Stimulated activated CD8-positive, alpha-beta memory T cell treated with anti-CD3 and anti-CD28 coated beads, Interleukin-15, amount 100 ng/mL, for 1 hour (primary cell): Measurements from ENCODE around the gene ESYT1.

Experiments used
- DNase-seq: peaks from one replicate; pipeline ENCODE4 v3.0.0-alpha.2; 2020; ENCODE audit warnings: low read depth

ESYT1 gene

GRCh38 chr12:56128670-56129205 lies 671 bp downstream of the ESYT1 start:
- DNase-seq = no peak

GRCh38 chr12:56129206-56129941 lies 1.3 kb downstream of the ESYT1 start:
- peak; percentile 59 for DNase-seq

GRCh38 chr12:56129942-56130495 lies 2.0 kb downstream of the ESYT1 start:
- DNase-seq = no peak

DNA sequence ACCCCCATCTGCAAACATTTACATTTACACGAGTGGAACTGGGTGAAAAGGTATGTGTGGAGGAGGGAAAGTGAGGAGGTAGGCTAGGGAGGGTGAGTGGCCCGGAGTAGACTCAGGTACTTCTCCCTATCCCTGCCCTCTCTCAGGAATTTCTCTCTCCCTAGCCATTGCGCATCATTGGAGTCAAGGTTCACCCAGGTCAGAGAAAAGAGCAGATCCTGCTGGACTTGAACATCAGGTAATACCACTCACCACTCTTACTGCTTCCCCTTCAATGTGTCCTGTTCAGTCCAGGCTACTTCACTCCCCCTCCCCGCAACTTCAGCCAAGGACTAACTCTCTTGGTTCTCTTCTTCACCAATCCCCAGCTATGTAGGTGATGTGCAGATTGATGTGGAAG lies 2.8 kb downstream of the ESYT1 start:
- DNase-seq = no peak

- DNase-seq = no peak
Measured at GRCh38 chr12:56134897-56135296, 6.8 kb downstream of the ESYT1 start.

DNA sequence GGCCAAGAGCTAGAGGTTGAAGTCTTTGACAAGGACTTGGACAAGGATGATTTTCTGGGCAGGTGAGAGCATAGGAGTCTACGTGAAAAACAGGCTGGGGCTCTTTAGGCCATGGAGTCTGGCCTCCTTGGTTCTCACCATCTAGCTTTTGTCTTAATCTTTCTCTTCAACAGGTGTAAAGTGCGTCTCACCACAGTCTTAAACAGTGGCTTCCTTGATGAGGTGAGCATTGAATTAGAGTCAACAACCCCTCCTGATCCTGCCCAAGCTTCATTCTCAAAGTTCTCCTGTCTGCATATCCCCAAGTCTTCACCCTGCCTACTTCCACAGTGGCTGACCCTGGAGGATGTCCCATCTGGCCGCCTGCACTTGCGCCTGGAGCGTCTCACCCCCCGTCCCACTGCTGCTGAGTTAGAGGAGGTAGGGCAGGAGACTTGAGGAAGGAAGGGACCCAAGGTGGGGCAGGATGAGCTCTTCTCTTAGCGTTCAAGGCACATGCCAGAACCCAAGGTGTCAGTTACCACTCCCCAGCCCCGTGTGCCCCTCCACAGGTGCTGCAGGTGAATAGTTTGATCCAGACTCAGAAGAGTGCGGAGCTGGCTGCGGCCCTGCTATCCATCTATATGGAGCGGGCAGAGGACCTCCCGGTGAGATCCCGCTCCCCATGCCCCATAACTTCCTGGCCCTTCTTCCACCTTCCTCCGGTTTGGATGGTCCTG lies 9.9 kb downstream of the ESYT1 start:
- no peak for DNase-seq

DNA sequence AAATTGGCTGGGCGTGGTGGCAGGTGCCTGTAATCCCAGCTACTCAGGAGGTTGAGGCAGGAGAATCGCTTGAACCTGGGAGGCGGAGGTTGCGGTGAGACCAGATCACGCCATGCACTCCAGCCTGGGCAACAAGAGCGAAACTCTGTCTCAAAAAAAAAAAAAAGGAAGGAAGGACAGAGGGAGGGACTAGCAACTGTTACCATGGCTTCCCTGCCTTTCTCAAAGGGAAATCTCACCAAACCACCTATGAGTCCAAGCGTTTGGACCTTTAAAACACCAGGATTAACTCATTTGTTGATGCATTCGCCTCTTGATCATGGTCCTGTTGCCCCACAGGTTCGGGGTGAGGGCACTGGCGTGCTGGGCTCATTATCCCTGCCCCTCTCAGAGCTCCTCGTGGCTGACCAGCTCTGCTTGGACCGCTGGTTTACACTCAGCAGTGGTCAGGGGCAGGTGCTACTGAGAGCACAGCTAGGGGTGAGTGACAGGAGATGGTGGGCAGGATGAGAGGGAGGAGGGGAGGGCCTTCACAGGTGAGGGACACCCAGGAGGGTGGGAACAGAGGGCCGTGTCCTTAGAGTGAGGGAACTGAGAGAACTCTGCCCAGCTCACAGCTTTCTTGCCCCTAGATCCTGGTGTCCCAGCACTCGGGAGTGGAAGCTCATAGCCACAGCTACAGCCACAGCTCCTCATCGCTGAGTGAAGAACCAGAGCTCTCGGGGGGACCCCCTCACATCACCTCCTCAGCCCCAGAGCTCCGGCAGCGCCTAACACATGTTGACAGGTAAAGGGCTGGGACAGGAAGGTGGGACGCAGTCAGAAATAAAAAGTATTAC lies 14.1 kb downstream of the ESYT1 start:
- no peak for DNase-seq

- no peak for DNase-seq
Measured at GRCh38 chr12:56143217-56143616, 15.2 kb downstream of the ESYT1 start.

GRCh38 chr12:56143870-56144269 lies 15.8 kb downstream of the ESYT1 start:
- no peak for DNase-seq

DNA sequence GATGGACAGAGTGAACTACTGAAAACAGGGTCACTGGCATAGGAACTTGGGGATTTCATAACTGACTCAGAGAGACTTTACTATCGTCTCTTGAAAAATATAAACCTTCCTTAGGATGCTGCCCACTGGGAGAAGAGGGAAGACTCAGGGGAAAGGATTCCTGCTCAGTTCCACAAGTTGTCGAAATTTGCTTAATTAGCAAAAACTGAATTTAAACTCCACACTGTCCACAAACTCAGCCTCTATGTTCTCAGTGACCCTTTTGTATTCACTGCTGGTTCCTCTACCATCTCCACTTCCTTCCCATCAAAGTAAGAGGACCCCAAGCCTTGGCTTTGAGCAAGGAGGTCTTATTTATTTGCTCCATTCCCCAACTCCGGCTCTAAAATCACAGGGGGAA lies 17.1 kb downstream of the ESYT1 start:
- DNase-seq = no peak

DNA sequence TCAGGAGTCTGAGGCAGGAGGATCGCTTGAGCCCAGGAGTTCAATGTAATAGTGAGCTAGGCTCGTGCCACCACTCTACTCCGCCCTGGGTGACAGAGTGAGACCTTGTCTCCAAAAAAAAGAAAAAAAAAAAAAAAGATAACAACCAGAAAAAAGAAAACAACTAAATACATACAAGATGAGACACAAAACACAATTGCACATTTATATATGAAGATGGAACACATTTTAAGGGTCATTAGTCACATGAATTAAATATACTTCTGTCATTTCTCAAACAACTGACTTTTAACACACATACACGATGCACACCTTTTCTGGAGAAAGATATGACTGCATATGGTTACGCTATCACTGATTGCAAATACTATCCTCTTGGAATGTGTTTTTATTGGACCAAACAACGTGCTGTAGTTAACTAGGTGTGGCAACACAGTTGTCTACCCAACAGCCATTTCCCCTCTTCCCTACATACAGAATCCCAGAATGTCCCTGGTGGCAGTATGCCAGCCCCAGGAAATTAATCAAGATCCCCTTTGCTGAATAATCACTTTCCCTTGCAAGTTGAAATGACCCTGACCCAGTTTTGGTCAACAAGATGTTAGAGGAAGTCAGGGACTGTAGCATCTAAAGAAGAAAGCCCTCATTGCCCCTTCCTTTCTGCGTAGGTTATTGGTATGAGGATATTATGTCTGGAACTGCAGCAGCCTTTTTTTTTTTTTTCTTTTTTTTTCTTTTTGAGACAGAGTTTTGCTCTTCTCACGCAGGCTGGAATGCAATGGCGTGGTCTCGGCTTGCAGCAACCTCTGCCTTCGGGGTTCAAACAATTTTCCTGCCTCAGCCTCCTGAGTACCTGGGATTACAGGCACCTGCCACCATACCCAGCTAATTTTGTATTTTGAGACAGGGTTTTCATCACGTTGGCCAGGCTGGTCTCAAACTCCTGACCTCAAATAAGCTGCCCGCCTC lies 18.7 kb downstream of the ESYT1 start:
- DNase-seq = no peak

GRCh38 chr12:56150563-56150962 lies 22.5 kb downstream of the ESYT1 start:
- DNase-seq = no peak

DNA sequence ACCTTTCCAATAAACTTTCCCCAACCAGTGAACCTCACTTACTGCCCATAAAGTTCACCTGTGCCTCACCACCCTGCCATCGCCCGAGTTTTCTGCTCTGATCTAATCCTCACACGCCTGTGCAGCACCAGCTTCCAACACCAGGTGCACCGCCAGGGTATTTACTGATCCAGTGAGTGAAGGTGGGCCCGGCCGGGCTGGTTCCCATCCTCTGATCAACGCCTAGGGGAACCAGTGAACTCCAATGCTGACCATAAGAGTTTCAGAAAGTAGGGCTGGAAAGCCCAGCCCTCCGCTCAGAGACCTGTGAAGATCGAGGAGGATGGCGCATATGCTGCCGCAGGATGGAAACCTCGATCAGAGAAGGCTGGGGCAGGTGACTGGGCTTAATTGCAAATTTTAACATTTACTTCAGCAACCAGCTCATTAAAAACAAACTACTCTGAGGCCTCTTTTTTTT lies 23.6 kb downstream of the ESYT1 start:
- peak; percentile 49 for DNase-seq

DNA sequence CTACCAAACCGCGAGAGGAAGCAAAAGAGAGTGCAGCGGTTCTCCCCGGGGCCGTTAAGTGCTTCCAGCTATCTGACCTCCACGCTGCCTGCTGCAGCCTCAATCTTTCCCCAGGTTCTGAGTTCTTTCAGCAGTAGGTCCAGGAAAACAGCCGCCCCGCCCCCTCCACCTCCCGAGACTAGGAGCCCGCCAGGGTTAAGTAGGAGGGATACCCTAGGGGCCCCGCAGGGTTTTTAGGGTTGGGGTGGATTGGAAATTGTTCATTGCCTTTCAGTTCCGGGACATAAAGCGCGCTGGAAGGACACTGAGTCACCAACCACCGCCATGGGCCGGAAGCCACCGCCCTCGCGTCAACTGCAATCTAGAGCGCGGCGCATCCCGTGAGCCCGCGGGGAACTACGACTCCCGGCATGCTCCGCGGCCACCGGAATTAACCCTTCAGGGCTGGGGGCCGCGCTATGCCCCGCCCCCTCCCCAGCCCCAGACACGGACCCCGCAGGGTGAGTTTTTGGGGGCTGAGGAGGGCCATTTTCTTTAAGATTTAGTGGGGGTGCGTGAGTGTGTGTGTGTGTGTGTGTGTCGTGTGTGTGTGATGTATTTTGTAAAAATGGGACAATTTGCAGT lies 24.2 kb downstream of the ESYT1 start, which contains the start of gene MYL6B:
Gene MYL6B (plus strand): TSS at position 456 of the 624 bp plus-strand sequence. CDS start 1,332 bp downstream, outside the sequence.
- peak; percentile 83 for DNase-seq

GRCh38 chr12:56152756-56153677 lies 24.9 kb downstream of the ESYT1 start:
- no peak for DNase-seq

DNA sequence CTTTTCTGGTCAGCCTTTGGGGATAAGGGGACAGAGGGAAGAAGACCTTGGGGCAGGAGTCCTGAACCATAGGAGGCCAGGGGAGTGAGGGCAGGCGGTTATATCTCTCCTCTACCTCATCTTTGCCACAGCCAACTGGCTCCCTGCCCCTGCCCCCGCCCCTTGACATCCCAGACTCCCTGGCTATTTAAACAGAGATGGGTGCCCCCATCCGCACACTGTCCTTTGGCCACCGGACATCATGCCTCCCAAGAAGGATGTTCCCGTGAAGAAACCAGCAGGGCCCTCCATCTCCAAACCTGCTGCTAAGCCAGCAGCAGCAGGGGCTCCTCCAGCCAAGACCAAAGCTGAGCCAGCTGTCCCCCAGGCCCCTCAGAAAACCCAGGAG lies 25.6 kb downstream of the ESYT1 start:
- no peak for DNase-seq

GRCh38 chr12:56154246-56154771 lies 26.2 kb downstream of the ESYT1 start:
- no peak for DNase-seq

DNA sequence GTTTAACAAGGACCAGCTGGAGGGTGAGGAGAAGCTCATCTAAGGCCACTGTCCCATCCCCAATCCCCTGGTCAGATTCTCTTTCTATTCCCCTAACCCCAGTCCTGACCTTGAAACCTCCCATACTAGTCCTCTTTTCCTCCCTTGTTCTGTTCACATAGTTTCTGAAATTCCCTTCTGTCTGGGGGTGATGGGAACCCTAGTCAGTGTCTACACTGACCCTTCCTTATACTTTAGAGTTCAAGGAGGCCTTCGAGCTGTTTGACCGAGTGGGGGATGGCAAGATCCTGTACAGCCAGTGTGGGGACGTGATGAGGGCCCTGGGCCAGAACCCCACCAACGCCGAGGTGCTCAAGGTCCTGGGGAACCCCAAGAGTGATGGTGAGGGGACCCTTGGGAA lies 26.8 kb downstream of the ESYT1 start:
- no peak for DNase-seq
